AG04449 (cell line): ENCODE measurements around the gene MPHOSPH9.

ENCODE experiments used
- CTCF ChIA-PET: fragments of 350-600 bp; formaldehyde crosslinking; extraction: SDS; loops from one replicate; lab custom pipeline; 2021; ENCODE audit warnings: antibody characterized with exemption; lab: Yijun Ruan, JAX
- POLR2A ChIA-PET: fragments of 400-600, 350-600 bp; formaldehyde crosslinking; extraction: SDS; loops from one replicate; lab custom pipeline; 2020; ENCODE audit warnings: antibody characterized with exemption, inconsistent platforms; lab: Yijun Ruan, JAX
- DNase-seq: peaks from one replicate; pipeline ENCODE4 v3.0.0-alpha.2; 2010; ENCODE audit warnings: low read depth, low spot score
- H3K4me3 ChIP-seq: 2 replicates; pipeline ENCODE4 v1.5.1; 2011; ENCODE audit warnings: low read depth, mild to moderate bottlenecking, control low read depth, low read length
- CTCF ChIP-seq: IDR thresholded peaks from one replicate; pipeline ENCODE4 v1.5.1; 2011; ENCODE audit warnings: mild to moderate bottlenecking, moderate library complexity, low read length, control low read depth, inconsistent platforms; ENCODE audit not compliant: insufficient read depth; ENCODE audit errors: missing control alignments

Gene MPHOSPH9

GRCh38 chr12:123271001-123271668 lies 38.2 kb upstream of the MPHOSPH9 start:
- CTCF ChIA-PET, result interaction anchor here (1.0 to 1.6 kb wide), 3 partner anchors 10 to 310 kb away, joined by 4 to 5 read pairs (median 5); no protein-coding TSS in a partner anchor
- no peak for DNase-seq
- H3K4me3 ChIP-seq, result peak overlapping the region; percentile 85
- TF ChIP-seq CTCF, result peak; percentile 63
- POLR2A ChIA-PET, result interaction anchor here (0.8 to 1.0 kb wide), 3 partner anchors 38 to 324 kb away, joined by 3 read pairs; partner anchors contain the start of genes MPHOSPH9 and MTRFR

- ChIA-PET CTCF (interaction anchor here (1.0 to 1.7 kb wide), 7 partner anchors 9 to 311 kb away, joined by 3 to 6 read pairs (median 4); no protein-coding TSS in a partner anchor), POLR2A (interaction anchor here (0.8 to 1.1 kb wide), 4 partner anchors 14 to 323 kb away, joined by 3 read pairs; partner anchors contain the start of genes MPHOSPH9 and MTRFR)
- no peak for DNase-seq
- TF ChIP-seq CTCF, result no peak
- H3K4me3 ChIP-seq, result peak overlapping the region; percentile 85
Observed at GRCh38 chr12:123270214-123271000, 37.5 kb upstream of the MPHOSPH9 start.

GRCh38 chr12:123269896-123270213 lies 36.9 kb upstream of the MPHOSPH9 start:
- ChIA-PET CTCF (interaction anchor here (1.0 to 1.7 kb wide), 6 partner anchors 9 to 227 kb away, joined by 3 to 6 read pairs (median 4); no protein-coding TSS in a partner anchor), POLR2A (interaction anchor here (1.0 to 2.7 kb wide), 4 partner anchors 12 to 96 kb away, joined by 3 to 11 read pairs (median 4); partner anchors contain the start of genes MPHOSPH9 and MTRFR)
- no peak for DNase-seq
- peak overlapping the region; percentile 85 for H3K4me3 ChIP-seq
- TF ChIP-seq CTCF, result no peak

- POLR2A ChIA-PET, result interaction anchor here (0.8 to 2.7 kb wide), 4 partner anchors 11 to 96 kb away, joined by 3 to 11 read pairs (median 4); partner anchors contain the start of genes MPHOSPH9 and MTRFR
- no peak for DNase-seq
- peak overlapping the region; percentile 85 for H3K4me3 ChIP-seq
- peak; percentile 19 for TF ChIP-seq CTCF
- CTCF ChIA-PET, result interaction anchor here (1.0 to 1.7 kb wide), 6 partner anchors 8 to 226 kb away, joined by 3 to 6 read pairs (median 4); no protein-coding TSS in a partner anchor
Observed at GRCh38 chr12:123269395-123269892, 36.5 kb upstream of the MPHOSPH9 start.

GRCh38 chr12:123268850-123269249 lies 35.9 kb upstream of the MPHOSPH9 start:
- peak overlapping the region; percentile 85 for H3K4me3 ChIP-seq
- no peak for DNase-seq
- CTCF ChIA-PET, result interaction anchor here (0.5 to 1.7 kb wide), 4 partner anchors 24 to 226 kb away, joined by 3 to 6 read pairs (median 4); no protein-coding TSS in a partner anchor
- POLR2A ChIA-PET, result interaction anchor here (0.8 to 2.7 kb wide), 3 partner anchors 11 to 96 kb away, joined by 4 to 11 read pairs (median 4); partner anchors contain the start of genes MPHOSPH9 and MTRFR
- TF ChIP-seq CTCF, result no peak
